H9 (cell line): Measurements from ENCODE around the gene RNF130. TPM values are rescaled to one million over a fixed set of nuclear protein-coding genes. Genes with fewer than 3 reads are reported as not detected.

Source experiments
- DNase-seq: peaks from one replicate; pipeline ENCODE4 v3.0.0-alpha.2; 2017
- H2AFZ ChIP-seq: one replicate; pipeline ENCODE4 v1.6.1; 2013; ENCODE audit warnings: mild to moderate bottlenecking, low read length, control low read depth, moderate library complexity
- H2AK5ac ChIP-seq: 2 replicates; pipeline ENCODE4 v1.6.1; 2013; ENCODE audit warnings: low read length, control low read depth, mixed read lengths; ENCODE audit not compliant: insufficient read length
- H2BK120ac ChIP-seq: one replicate; pipeline ENCODE4 v1.6.1; 2013; ENCODE audit warnings: low read depth, mild to moderate bottlenecking, low read length, control low read depth, inconsistent platforms; ENCODE audit not compliant: poor library complexity, severe bottlenecking
- H2BK12ac ChIP-seq: 2 replicates; pipeline ENCODE4 v1.6.1; 2013; ENCODE audit warnings: low read length, control low read depth, mixed read lengths, low read depth; ENCODE audit not compliant: insufficient read length
- H2BK15ac ChIP-seq: 2 replicates; pipeline ENCODE4 v1.6.1; 2013; ENCODE audit warnings: low read depth, low read length, control low read depth
- H2BK20ac ChIP-seq: one replicate; pipeline ENCODE4 v1.6.1; 2013; ENCODE audit warnings: low read depth, mild to moderate bottlenecking, low read length, control low read depth, inconsistent platforms; ENCODE audit not compliant: poor library complexity, severe bottlenecking
- H2BK5ac ChIP-seq: 2 replicates; pipeline ENCODE4 v1.6.1; 2013; ENCODE audit warnings: low read length, control low read depth, mixed read lengths; ENCODE audit not compliant: insufficient read length
- H3K14ac ChIP-seq: 2 replicates; pipeline ENCODE4 v1.6.1; 2013; ENCODE audit warnings: low read length, control low read depth; ENCODE audit not compliant: insufficient read depth
- H3K18ac ChIP-seq: 2 replicates; pipeline ENCODE4 v1.6.1; 2013; ENCODE audit warnings: low read depth, mild to moderate bottlenecking, mixed read lengths, low read length, control low read depth; ENCODE audit not compliant: insufficient read length
- H3K23ac ChIP-seq: 2 replicates; pipeline ENCODE4 v1.6.1; 2013; ENCODE audit warnings: low read length, control low read depth, mixed read lengths, low read depth; ENCODE audit not compliant: insufficient read length
- H3K23me2 ChIP-seq: 2 replicates; pipeline ENCODE4 v1.6.1; 2013; ENCODE audit warnings: low read depth, mild to moderate bottlenecking, mixed read lengths, low read length, control low read depth; ENCODE audit not compliant: insufficient read length, poor library complexity, severe bottlenecking
- H3K27ac ChIP-seq: 2 replicates; pipeline ENCODE4 v1.5.1; 2013; ENCODE audit warnings: low read length, control low read depth, mixed read lengths, low read depth; ENCODE audit not compliant: insufficient read length
- H3K27me3 ChIP-seq: 2 replicates; pipeline ENCODE4 v1.6.1; 2013; ENCODE audit warnings: low read length, control low read depth, inconsistent platforms; ENCODE audit not compliant: insufficient read depth
- H3K4ac ChIP-seq: 2 replicates; pipeline ENCODE4 v1.6.1; 2013; ENCODE audit warnings: low read depth, mild to moderate bottlenecking, control low read depth, inconsistent platforms, low read length, moderate library complexity
- H3K4me1 ChIP-seq: 2 replicates; pipeline ENCODE4 v1.6.1; 2013; ENCODE audit warnings: low read length, control low read depth, inconsistent platforms; ENCODE audit not compliant: insufficient read depth
- H3K4me2 ChIP-seq: 2 replicates; pipeline ENCODE4 v1.6.1; 2013; ENCODE audit warnings: low read length, control low read depth, mixed read lengths; ENCODE audit not compliant: insufficient read length, insufficient read depth
- H3K56ac ChIP-seq: 2 replicates; pipeline ENCODE4 v1.6.1; 2013; ENCODE audit warnings: low read depth, mild to moderate bottlenecking, mixed read lengths, low read length, control low read depth; ENCODE audit not compliant: insufficient read length
- H3K79me1 ChIP-seq: 2 replicates; pipeline ENCODE4 v1.6.1; 2013; ENCODE audit warnings: low read depth, mild to moderate bottlenecking, moderate library complexity, low read length, control low read depth, inconsistent platforms; ENCODE audit not compliant: insufficient read depth, poor library complexity, severe bottlenecking
- H3K79me2 ChIP-seq: 2 replicates; pipeline ENCODE4 v1.6.1; 2013; ENCODE audit warnings: low read length, control low read depth, inconsistent platforms; ENCODE audit not compliant: insufficient read depth
- H3K9ac ChIP-seq: 2 replicates; pipeline ENCODE4 v1.6.1; 2013; ENCODE audit warnings: low read length, control low read depth, mixed read lengths; ENCODE audit not compliant: insufficient read length; ENCODE audit errors: extremely low read depth
- H3K9me3 ChIP-seq: one replicate; pipeline ENCODE4 v1.6.1; 2013; ENCODE audit warnings: low read depth, low read length, inconsistent platforms; ENCODE audit not compliant: control insufficient read depth
- H3T11ph ChIP-seq: one replicate; pipeline ENCODE4 v1.6.1; 2013; ENCODE audit warnings: mild to moderate bottlenecking, low read length, control low read depth, inconsistent platforms
- H4K20me1 ChIP-seq: one replicate; pipeline ENCODE4 v1.6.1; 2013; ENCODE audit not compliant: control insufficient read depth, insufficient read length, insufficient read depth
- H4K5ac ChIP-seq: 2 replicates; pipeline ENCODE4 v1.6.1; 2013; ENCODE audit warnings: low read depth, mild to moderate bottlenecking, mixed read lengths, low read length, control low read depth; ENCODE audit not compliant: insufficient read length
- H4K8ac ChIP-seq: replicated peaks from 2 replicates; pipeline ENCODE4 v1.6.1; 2013; ENCODE audit warnings: low read length, control low read depth, mixed read lengths, low read depth; ENCODE audit not compliant: insufficient read length
- H4K91ac ChIP-seq: 2 replicates; pipeline ENCODE4 v1.6.1; 2013; ENCODE audit warnings: low read depth, mild to moderate bottlenecking, moderate library complexity, mixed read lengths, low read length, control low read depth; ENCODE audit not compliant: insufficient read length
- H3K27ac Mint-ChIP-seq, 3 experiments: 2 replicates in 2 of 3; 3 replicates in 1 of 3; pipeline ENCODE4 v1.8.0; 2020 to 2021; ENCODE audit warnings: mixed read lengths in 3 of 3, mild to moderate bottlenecking in 1 of 3, moderate library complexity in 1 of 3
- H3K27me3 Mint-ChIP-seq: 2 replicates; pipeline ENCODE4 v1.8.0; 2021; ENCODE audit warnings: low read depth, mild to moderate bottlenecking, moderate library complexity, mixed read lengths
- H3K36me3 Mint-ChIP-seq, 3 experiments: 2 replicates in 2 of 3; 3 replicates in 1 of 3; pipeline ENCODE4 v1.8.0; 2020 to 2021; ENCODE audit warnings: low read depth in 3 of 3, mixed read lengths in 3 of 3; ENCODE audit not compliant: insufficient read depth in 1 of 3
- H3K4me1 Mint-ChIP-seq, 2 experiments: 2 replicates each; pipeline ENCODE4 v1.8.0; 2020; ENCODE audit warnings: mixed read lengths in 2 of 2
- H3K4me3 Mint-ChIP-seq, 2 experiments: 2 replicates in 1 of 2; 3 replicates in 1 of 2; pipeline ENCODE4 v1.8.0; 2020 to 2021; ENCODE audit warnings: mild to moderate bottlenecking in 2 of 2, mixed read lengths in 2 of 2, moderate library complexity in 1 of 2
- H3K9me3 Mint-ChIP-seq, 2 experiments: 2 replicates in 1 of 2; 3 replicates in 1 of 2; pipeline ENCODE4 v1.8.0; 2020; ENCODE audit warnings: mild to moderate bottlenecking in 2 of 2, mixed read lengths in 2 of 2, moderate library complexity in 1 of 2
- WGBS: extraction: QIAGEN DNeasy Blood & Tissue Kit; methylation state at CpG from one replicate; pipeline ENCODE4 v1.1.7; 2013; ENCODE audit warnings: missing lambda C conversion rate, low lambda C conversion rate, mixed read lengths; ENCODE audit not compliant: insufficient read length; ENCODE audit errors: extremely low coverage; 5-methylcytosine and 5-hydroxymethylcytosine counted together
- total RNA-seq: library from RNA; stranded (reverse); gene quantifications from 2 replicates; pipeline ENCODE4 v1.2.1, GENCODE V29; 2021
- TF ChIP-seq, protein P1 (sequence below): fragments of 200-600 bp; sonication (generic); conservative IDR thresholded peaks from 3 replicates; pipeline ENCODE4 v1.8.0; 2021; ENCODE audit warnings: antibody characterized with exemption, mild to moderate bottlenecking

The RNF130 gene
- total RNA-seq, 1 experiment from 2014 or later, result 80.0 TPM

DNA sequence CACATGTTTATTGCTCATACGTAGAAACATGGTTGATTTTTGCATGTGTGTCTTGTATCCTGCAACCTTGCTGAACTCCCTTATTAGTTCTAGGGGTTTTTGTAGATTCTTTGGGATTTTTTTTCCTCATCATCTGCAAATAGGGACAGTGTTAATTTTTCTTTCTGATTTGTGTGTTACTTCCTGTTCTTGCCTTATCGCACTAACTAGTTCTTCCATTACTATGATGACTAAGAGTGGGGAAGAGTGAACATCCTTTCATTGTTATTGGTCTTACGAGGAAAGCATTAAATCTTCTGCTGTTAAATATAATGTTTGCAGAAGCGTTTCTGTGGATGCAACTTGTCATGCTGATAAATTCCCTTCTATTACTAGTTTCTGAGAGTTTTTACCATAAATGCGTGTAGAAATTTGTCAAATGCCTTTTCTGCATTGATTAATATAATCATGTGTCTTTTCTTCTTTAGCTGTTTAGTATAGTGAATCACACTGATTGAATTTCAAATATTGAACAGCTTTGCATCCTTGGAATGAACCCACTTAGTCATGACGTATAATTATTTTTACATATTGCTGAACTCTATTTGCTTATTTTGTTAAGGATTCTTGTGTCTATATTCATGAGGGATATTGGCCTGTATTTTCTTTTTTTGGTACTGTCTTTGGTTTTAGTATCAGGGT is 32.1 kb upstream of the RNF130 start:
- no peak overlapping the region for H4K5ac ChIP-seq
- no peak overlapping the region for H2AK5ac ChIP-seq
- H3K23ac ChIP-seq, result no peak overlapping the region
- no peak overlapping the region for H2BK15ac ChIP-seq
- Mint-ChIP-seq H3K27ac (no peak overlapping the region), H3K36me3 (peaks cover 13 to 18% (median 15%) of the 10 kb centered on the region in 3 experiments), H3K4me1 (no peaks in the 10 kb centered on the region), H3K27me3 (peaks cover 3% of the 10 kb centered on the region; the same call in 1 of the 2 replicates), H3K9me3 (peaks cover 23 to 33% of the 10 kb centered on the region in 2 experiments), H3K4me3 (no peak overlapping the region)
- no peak overlapping the region for H4K8ac ChIP-seq
- no peaks in the 10 kb centered on the region for H3K79me2 ChIP-seq
- no peak overlapping the region for H4K91ac ChIP-seq
- H2BK5ac ChIP-seq, result no peak overlapping the region
- no peak overlapping the region for H3K14ac ChIP-seq
- no peaks in the 10 kb centered on the region for H3K79me1 ChIP-seq
- TF ChIP-seq, protein P1, sequence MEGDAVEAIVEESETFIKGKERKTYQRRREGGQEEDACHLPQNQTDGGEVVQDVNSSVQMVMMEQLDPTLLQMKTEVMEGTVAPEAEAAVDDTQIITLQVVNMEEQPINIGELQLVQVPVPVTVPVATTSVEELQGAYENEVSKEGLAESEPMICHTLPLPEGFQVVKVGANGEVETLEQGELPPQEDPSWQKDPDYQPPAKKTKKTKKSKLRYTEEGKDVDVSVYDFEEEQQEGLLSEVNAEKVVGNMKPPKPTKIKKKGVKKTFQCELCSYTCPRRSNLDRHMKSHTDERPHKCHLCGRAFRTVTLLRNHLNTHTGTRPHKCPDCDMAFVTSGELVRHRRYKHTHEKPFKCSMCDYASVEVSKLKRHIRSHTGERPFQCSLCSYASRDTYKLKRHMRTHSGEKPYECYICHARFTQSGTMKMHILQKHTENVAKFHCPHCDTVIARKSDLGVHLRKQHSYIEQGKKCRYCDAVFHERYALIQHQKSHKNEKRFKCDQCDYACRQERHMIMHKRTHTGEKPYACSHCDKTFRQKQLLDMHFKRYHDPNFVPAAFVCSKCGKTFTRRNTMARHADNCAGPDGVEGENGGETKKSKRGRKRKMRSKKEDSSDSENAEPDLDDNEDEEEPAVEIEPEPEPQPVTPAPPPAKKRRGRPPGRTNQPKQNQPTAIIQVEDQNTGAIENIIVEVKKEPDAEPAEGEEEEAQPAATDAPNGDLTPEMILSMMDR, result no peak
- H4K20me1 ChIP-seq, result no peaks in the 10 kb centered on the region
- no peaks in the 10 kb centered on the region for H3K27me3 ChIP-seq
- H3T11ph ChIP-seq, result no peak overlapping the region
- no peaks in the 10 kb centered on the region for H3K9me3 ChIP-seq
- no peak overlapping the region for H2BK120ac ChIP-seq
- no CpG with 5 or more reads among the region's 6 CpGs for WGBS
- no peak overlapping the region for H3K56ac ChIP-seq
- no peak overlapping the region for H2AFZ ChIP-seq
- no peak overlapping the region for H3K18ac ChIP-seq
- H3K4ac ChIP-seq, result no peak overlapping the region
- H3K27ac ChIP-seq, result no peak overlapping the region
- no peak overlapping the region for H3K9ac ChIP-seq
- DNase-seq, result no peak
- no peak overlapping the region for H2BK20ac ChIP-seq
- H3K4me2 ChIP-seq, result no peak overlapping the region
- H3K4me1 ChIP-seq, result no peaks in the 10 kb centered on the region
- H3K23me2 ChIP-seq, result no peaks in the 10 kb centered on the region
- H2BK12ac ChIP-seq, result no peak overlapping the region
